Hematopoietic multipotent progenitor cell treated with erythropoietin and hydrocortisone succinate and interleukin-3 and kit ligand, for 4 days (in vitro differentiated cells): ENCODE data around the gene VHLL.

Source experiments
- DNase-seq: peaks from one replicate; pipeline ENCODE4 v3.0.0-alpha.2; 2015

Gene VHLL

GRCh38 chr1:156289857-156290256, 9.2 kb downstream of the VHLL start:
- no peak for DNase-seq

- no peak for DNase-seq
These were observed 13.0 kb downstream of the VHLL start for GRCh38 chr1:156286061-156286460.

- DNase-seq, result no peak
These were observed 13.7 kb downstream of the VHLL start for GRCh38 chr1:156285437-156285836.

GRCh38 chr1:156284757-156285156, 14.3 kb downstream of the VHLL start:
- DNase-seq, result no peak

GRCh38 chr1:156284112-156284511, 15.0 kb downstream of the VHLL start, which contains the start of gene TMEM79:
Gene TMEM79 (plus strand): TSS chr1:156284325. CDS start chr1:156285227, 902 bp downstream.
- DNase-seq, result no peak

- no peak for DNase-seq
These were observed 15.6 kb downstream of the VHLL start for GRCh38 chr1:156283521-156283920.

GRCh38 chr1:156282479-156283222, 16.5 kb downstream of the VHLL start, which contains the start of gene SMG5:
Gene SMG5 (minus strand): TSS chr1:156282825. CDS start chr1:156282680, 145 bp downstream.
- DNase-seq, result peak; percentile 99

GRCh38 chr1:156281693-156282478, 17.2 kb downstream of the VHLL start:
- DNase-seq, result peak; percentile 44

GRCh38 chr1:156281281-156281680, 17.8 kb downstream of the VHLL start:
- peak; percentile 89 for DNase-seq

- no peak for DNase-seq
These were observed 19.3 kb downstream of the VHLL start for GRCh38 chr1:156279837-156280236.

GRCh38 chr1:156276966-156277381, 22.1 kb downstream of the VHLL start:
- peak; percentile 58 for DNase-seq

- peak; percentile 59 for DNase-seq
These were observed 22.6 kb downstream of the VHLL start for GRCh38 chr1:156276532-156276931.

GRCh38 chr1:156270314-156270713, 28.8 kb downstream of the VHLL start:
- DNase-seq, result no peak

GRCh38 chr1:156268336-156268735, 30.8 kb downstream of the VHLL start:
- DNase-seq, result no peak

GRCh38 chr1:156266051-156266450, 33.1 kb downstream of the VHLL start:
- DNase-seq, result no peak

- DNase-seq, result no peak
These were observed 35.8 kb downstream of the VHLL start for GRCh38 chr1:156263288-156263655.

- no peak for DNase-seq
These were observed 36.4 kb downstream of the VHLL start for GRCh38 chr1:156262461-156263287.

GRCh38 chr1:156260896-156261295, 38.2 kb downstream of the VHLL start:
- no peak for DNase-seq

- peak; percentile 58 for DNase-seq
These were observed 39.3 kb downstream of the VHLL start for GRCh38 chr1:156259805-156260204.

- no peak for DNase-seq
These were observed 40.2 kb downstream of the VHLL start for GRCh38 chr1:156258859-156259258.

- DNase-seq, result peak; percentile 48
These were observed 41.4 kb downstream of the VHLL start for GRCh38 chr1:156257711-156258110.

- DNase-seq, result no peak
These were observed 45.5 kb downstream of the VHLL start for GRCh38 chr1:156253634-156254033.

GRCh38 chr1:156251527-156251926, 47.6 kb downstream of the VHLL start:
- peak; percentile 81 for DNase-seq
